GM12801 (cell line): Measurements from ENCODE around the gene PRIM2.

Experiments
- CTCF ChIP-seq: IDR thresholded peaks from one replicate; pipeline ENCODE4 v1.5.1; 2011; ENCODE audit warnings: control low read depth; ENCODE audit not compliant: insufficient read length; ENCODE audit errors: extremely low read depth

The PRIM2 gene

DNA sequence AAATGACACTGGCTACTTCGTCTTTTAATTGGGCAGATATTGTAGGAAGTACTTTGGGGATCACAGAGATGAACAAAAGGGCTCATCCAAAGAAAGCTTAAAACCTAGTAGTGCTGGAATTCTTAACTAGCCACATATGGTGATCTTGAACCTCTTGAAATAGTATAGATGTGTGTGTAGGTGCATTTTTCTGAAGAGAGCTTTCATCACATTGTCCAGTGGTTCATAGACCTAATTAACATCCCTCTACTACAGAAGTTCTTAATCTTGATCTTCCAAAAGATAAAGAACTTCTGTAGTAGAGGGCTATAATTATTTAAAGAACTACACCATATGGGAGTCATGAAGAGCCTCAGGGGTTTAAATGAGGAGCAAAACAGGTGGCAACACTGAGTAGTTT is 2.3 kb upstream of the PRIM2 start:
- no peak for TF ChIP-seq CTCF

DNA sequence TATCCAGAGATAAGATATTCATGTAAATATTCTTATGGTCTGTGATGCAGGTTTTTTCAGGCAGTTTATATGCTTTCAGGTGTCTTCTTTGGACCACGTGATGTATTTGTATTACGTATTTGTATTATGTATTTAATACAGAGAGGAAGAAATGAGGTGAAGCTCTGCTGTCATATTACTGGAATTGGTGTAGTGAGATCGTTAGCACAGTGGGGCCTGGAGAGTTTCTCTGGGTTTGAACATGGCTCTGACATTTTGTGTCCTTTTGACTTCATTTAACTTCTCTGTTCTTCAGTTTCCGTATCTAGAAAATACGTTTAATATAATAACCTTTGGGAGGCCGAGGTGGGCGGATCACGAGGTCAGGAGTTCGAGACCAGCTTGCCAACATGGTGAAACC is 1.6 kb upstream of the PRIM2 start:
- no peak for TF ChIP-seq CTCF

DNA sequence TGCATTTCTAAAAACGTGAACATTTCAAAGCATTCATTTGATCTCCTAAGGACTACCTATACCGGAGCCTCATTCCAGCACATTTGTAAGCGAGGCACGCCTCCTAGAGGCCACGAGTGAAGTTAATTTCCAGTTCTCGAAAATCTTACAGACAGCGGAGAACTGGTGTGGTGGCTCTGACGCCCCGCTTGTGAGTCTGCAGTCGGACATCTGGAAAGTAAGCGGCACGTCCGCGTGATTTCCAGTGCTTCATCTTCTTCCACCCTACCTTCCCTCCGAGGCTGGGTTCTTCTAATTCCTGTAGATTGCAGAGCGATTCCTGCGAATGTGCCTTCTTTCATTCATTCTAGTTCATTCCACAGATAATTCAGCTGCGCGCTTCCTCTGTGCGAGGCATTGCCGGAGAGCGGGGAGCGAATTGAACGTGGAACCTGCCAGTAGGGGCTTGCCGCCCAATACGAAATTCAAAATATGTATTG is 810 bp upstream of the PRIM2 start:
- TF ChIP-seq CTCF, result no peak

DNA sequence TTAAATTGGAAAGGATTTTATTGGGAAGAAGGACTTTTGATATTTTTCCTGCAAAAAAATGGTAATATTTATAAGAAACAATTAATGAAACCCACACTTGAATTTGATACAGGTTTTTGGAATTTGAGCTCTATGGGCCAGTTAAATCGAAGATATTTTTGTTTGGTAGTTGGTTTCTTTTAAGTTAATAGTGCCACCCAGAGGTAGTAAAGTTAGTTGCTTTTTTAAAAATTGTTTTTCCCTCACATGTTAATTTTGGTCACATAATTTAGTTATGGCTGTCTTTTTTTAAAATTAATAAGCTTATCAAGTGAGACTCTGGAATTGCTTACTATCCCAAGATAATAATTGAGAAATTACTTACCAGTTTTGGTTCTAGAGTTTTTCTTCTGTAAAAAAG is 7.1 kb downstream of the PRIM2 start:
- no peak for TF ChIP-seq CTCF

GRCh38 chr6:57327311-57327710 is 9.9 kb downstream of the PRIM2 start:
- no peak for TF ChIP-seq CTCF

DNA sequence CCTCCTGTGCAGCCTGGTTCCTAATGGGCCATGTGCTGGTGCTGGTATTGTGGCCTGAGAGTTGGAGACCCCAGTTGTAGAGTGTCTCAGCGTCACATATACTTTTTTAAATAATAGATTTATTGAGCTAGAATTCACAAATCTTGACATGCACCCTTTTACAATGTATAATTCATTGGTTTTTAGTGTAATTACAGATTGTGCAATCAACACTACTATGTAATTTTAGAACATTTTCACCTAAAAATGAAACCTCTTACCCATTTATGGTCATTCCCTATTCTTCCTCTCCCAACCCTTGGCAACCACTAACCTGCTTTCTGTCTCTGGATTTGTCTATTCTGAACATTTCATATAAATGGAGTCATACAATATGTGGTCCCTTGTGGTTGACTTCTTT is 10.6 kb downstream of the PRIM2 start:
- TF ChIP-seq CTCF, result no peak

GRCh38 chr6:57329933-57330332 is 12.5 kb downstream of the PRIM2 start:
- no peak for TF ChIP-seq CTCF
